Right lobe of liver (tissue), 4 donors: ENCODE measurements around the gene UMOD.

Experiments
- CTCF ChIP-seq, 4 donors: fragments of 200-600 bp in 3 of 4; fragments of 450-650 bp in 1 of 4; IDR thresholded peaks; one replicate each; pipeline versions ENCODE4 v1.5.1 to v1.8.0; 2016 to 2022; ENCODE audit warnings: antibody characterized with exemption in 4 of 4, mild to moderate bottlenecking in 2 of 4
- POLR2A ChIP-seq: fragments of 450-650 bp; IDR thresholded peaks from one replicate; pipeline ENCODE4 v1.6.1; 2017; ENCODE audit warnings: antibody characterized with exemption, mild to moderate bottlenecking
- donor health status: DM: no; HTN: no; CAD: no.
- donor health status: DM: no; HTN: no; CAD: no.
- donor health status: DM: no; HTN: yes; CAD: no.

- no peak for TF ChIP-seq CTCF (IDR thresholded peaks at IDR 0.05)
- no peak for TF ChIP-seq POLR2A
Observed at GRCh38 chr16:20396846-20397467, 44.4 kb upstream of the UMOD start.
